NCI-H1436 (cell line): ENCODE results near the gene NXPE2.
"Not testable (repeated sequence)": the region's sequence is repeated elsewhere in the genome, so short reads cannot be mapped to it uniquely, and the experiment has no call there.

Experiments
- DNase-seq: peaks from one replicate; lab custom pipeline; 2025; lab: John Stamatoyannopoulos, UW

Gene NXPE2

DNA sequence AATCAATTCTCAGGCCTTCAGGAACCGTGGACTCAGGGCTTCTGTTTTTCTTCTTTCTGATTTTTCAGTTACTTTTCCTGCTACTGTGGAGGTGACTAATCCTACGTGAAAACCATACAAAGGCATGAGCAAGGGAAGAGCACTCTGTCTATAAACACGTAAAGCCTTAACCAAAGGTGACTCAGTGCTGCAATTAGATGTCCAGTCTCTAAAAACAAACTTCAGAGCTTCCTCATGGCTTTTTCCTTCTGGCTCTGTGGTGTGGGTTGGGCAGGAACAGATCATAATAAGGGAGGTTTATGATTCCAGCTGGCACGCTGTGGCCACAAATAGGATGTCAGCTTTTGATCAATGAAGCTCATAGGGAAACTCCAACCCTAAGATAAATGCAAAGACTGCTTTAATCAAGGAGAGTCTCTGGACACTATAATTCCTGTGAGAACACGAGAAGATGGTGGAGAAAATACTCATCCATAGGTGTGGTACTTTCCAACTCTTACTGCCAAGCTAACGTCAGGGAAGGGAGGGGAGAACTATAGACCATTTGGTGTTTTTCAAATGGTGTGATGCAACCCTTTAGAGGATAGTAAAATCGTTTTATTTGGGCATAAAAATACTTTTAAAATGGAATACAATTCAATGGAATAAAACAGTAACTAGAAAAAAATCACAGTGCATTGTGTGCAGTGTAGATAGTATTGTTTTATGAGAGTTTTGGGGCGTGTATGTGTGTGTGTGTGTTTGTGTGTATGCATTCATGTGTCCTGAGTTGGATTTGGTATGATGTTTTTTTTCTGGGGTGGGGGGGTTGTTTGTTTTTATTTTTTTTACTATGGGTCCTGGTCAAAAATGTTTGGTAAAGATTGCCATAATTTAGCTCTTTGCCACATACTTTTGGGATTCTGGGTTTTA, at the start of gene NXPE2:
NXPE2 (plus strand) TSS at position 403 of the 912 bp plus-strand sequence; CDS start at position 452, 49 bp downstream.
- DNase-seq, result no peak

DNA sequence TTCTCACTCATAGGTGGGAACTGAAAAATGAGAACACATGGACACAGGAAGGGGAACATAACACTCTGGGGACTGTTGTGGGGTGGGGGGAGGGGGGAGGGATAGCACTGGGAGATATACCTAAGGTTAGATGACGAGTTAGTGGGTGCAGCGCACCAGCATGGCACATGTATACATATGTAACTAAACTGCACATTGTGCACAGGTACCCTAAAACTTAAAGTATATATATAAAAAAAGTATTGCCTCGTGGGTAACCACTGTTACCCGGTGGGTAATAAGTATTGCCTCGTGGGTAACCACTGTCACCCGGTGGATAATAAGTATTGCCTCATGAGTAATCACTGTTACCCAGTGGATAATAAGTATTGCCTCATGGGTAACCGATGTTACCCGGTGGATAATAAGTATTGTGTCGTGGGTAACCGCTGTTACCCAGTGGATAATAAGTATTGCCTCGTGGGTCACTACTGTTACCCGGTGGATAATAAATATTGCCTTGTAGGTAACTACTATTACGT, 46.8 kb upstream of the NXPE2 start:
- DNase-seq, result not testable (repeated sequence)

DNA sequence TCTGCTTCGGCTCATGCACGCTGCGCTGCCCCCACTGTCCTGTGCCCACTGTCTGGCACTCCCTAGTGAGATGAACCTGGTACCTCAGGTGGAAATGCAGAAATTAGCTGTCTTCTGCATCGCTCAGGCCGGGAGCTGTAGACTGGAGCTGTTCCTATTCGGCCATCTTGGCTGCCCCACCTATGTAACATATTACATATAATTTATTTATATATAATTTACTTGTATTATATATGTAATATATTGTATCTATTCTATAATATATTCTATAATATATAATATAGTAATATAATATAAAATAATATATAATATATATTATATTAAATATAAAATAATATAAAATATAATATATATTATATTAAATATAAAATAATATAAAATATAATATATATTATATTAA, 38.9 kb upstream of the NXPE2 start:
- DNase-seq, result not testable (repeated sequence)

DNA sequence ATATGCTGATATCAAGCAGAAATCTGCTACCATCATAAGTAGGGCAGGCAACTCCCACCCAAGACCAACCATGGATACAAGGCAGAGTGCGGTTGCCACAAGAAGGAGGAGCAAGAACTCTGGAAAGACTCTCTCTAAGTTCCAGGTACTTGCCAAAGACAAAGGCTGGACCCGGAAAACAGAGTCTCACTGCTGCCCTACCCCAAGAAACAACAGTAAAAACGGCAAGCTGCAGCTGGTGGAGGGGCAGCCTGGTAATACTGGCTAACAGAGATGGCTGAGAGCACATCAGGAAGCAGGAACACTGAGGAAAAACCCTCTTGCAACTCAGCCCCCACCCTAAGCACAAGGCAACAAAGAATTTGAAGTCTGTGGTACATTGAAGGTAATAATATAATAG, 27.7 kb upstream of the NXPE2 start:
- no peak for DNase-seq

DNA sequence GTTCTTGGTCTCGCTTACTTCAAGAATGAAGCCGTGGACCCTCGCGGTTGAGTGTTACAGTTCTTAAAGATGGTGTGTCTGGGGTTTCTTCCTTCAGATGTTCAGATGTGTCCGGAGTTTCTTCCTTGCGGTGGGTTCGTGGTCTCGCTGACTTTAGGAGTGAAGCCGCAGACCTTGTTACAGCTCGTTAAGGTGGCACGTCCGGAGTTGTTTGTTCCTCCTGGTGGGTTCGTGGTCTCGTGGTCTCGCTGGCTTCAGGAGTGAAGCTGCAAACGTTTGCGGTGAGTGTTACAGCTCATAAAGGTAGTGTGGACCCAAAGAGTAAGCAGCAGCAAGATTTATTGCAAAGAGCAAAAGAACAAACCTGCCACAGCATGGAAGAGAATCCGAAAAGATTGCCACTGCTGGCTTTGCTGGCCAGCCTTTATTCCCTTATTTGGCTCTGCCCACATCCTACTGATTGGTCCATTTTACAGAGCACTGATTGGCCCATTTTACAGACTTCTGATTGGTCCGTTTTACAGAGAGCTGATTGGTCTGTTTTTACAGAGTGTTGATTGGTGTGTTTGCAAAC, 27.1 kb upstream of the NXPE2 start:
- DNase-seq, result no peak

DNA sequence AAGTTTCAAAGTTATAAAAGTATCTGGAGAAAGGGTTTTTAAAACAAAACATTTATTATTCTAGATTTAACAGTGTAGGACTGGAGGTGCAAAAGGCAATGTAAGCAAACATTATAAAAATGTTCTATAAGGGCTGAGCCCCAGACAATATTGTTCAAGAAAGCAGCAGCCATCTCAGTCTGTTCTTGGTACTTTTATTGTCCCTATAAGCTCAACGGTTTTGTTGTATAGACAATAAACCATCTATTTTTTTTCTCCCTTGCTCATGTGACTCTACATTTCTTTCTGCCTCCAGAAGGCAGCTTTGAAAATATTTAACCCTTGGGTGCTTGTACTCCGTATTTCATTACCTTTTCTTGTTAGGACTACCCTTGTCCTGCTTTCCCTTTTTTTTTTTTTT, 25.2 kb upstream of the NXPE2 start:
- DNase-seq, result no peak

DNA sequence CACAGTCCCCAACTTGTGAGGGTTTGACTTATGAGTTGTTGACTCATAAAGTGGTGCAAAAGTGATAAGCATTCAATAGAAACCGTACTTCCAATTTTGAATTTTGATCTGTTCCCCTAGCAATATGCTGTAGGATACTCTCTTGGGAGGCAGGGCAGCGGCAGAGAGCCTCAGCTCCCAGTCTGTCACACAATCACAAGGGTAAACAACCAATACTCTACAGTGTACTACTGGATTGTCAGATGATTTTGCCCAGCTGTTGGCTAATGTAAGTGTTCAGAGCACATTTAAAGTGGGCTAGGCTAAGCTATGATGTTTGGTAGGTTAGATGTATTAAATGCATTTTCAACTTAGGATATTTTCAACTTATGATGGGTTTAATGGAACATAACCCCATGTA, 13.7 kb upstream of the NXPE2 start:
- no peak for DNase-seq

DNA sequence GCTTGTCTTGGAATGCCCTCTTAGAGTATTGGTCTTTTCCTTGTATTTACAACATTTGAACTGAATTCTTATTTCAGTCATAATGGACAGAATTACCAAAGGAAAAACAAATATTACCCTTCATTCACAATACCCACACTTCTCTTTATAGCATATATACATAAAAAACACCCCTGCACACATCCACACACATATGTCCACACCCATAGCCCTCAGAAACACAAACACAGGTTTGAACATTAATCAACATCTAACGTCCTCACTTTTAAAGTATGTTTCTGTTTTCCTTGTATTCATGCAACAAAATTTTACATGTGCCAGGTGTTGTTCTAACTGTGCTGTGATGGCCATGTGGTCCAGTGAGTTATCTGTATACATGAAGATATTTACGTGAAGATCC, 11.6 kb upstream of the NXPE2 start:
- no peak for DNase-seq

DNA sequence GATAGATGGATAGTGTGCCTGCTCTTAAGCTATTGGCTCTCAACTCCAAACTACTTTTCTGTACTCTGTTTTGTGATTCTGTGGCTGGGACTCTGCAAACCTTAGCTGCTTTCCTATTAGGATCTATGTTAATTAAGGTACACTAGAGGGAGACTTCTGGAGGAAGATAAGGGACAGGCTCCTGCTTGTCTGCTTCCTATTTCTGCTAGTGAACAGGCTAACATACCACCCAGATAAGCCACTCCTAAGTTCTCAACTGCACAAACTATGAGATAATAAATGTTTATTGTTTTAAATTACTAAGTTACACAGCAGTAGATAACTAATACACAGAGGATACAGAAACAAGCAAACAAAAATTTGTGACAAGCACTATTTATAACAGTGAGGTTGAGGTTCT, 10.2 kb upstream of the NXPE2 start:
- no peak for DNase-seq

DNA sequence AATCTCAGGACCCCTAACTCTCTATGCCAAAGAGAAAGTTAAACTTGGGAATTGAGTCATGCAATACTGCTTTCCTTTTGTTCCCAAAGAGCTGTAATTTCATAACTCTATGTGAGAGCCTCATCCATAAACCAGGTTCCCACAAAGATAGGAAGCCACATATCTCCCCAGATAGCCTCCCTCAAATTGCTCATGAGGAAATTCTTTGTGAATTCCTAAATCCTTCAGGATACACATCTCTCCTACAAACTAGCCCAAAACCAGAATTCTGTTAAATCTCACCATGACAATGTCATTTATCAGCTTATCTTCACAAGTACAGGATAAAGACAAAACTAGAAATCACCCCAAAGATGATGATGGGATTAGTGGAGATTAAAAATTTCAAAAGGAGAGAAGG, 4.7 kb upstream of the NXPE2 start:
- no peak for DNase-seq

DNA sequence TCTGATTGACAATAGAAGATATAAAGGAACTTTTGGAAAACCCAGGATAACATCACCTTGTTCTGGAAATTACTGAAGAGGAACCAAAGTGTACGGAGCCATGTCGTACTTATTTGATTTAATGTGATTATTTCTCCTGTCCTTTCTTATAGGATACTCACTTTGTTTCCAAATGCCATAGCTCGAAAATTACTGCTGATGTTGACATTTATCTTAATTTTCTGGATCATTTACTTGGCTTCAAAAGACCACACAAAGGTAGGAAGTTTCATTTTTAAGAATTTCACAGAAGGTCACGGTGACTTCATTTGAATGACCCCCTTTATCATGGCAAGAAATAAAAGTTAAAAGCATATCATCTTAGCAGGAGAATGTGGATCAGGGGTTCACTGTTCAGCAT, 1.2 kb downstream of the NXPE2 start:
- no peak for DNase-seq

DNA sequence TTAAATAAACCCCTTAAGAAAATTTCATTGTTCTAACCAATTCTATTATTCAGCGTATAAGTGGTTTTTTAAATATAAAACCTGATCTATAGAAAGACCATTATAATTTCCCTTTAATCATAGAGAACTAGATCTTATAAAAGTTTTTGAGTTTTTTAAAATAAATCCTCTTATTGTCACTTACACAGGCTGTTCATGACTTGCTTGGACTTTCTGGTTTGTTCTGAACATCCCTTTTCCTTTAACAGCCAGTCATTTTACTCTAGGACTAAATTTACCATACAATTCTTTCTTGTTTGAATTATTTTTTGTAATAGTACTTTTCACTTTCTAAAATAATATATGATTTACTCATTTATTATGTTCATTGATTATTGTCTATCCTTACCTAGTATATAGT, 4.7 kb downstream of the NXPE2 start:
- DNase-seq, result no peak

DNA sequence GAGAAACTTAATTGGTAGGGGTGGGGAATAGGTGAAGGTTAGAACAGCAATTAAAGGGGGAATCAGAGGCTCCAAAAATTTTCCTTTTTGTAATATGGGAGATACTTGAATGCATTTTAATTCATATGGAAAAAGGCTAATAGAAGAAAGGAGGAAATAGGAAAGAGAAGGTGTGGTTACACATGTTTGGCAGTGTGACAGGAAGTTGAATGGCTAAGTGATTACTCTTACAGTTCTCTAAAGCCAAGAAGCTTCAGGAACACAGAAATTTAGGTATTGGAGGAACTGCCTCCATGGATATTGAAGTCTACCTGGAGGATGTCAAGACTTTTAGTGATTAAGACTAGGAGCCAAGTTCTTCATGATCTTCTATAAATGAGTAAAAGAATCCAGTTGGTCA, 6.3 kb downstream of the NXPE2 start:
- no peak for DNase-seq

DNA sequence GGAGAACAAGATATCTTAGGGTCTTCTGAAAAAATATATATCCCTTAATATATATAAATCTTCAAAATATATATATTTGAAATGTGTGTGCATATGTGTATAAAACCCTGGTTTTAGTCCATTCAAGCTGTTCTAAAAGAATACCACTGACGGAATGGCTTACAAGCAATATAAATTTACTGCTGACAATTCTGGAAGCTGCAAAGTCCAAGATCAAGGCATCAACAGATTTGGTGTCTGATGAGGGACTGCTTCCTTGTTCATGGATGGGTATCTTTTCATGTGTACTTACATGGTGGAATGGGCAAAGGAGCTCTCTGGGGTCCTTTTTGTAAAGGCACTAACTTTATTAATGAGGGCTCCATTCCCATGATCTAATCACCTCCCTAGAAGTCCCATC, 6.8 kb downstream of the NXPE2 start:
- no peak for DNase-seq

DNA sequence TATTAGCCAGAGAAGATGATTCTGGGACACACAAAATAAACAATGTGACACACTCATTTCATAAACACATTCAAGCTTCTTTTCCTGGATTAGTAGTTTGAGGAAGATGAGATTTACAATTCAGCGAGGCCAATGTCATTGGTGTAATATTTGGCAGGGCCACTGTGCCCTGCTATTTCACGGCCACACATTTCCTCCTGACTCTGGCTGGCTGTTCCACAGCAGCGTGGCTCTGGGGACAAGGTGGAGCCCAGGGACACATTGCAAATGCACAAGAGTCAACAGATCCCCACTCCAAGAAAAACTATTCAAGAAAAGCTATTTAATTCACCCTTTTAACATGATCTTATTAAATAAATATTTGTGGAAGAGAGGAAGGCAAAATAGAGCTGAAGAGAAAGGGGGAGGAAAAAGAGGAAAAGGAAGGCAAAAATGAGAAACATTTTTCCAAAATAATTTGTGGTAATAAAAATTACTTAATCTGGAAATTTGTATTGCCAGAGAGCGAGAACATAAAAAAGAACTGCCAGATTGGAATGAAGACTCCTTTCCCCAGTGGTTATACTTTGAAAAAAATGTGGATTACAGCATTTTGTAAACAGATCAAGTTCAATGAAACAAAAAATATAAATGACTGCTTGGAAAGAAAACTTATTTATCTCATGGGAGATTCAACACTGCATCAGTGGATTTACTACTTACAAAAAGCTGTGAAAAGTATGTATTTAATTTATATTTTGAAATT, 27.1 kb downstream of the NXPE2 start:
- no peak for DNase-seq

DNA sequence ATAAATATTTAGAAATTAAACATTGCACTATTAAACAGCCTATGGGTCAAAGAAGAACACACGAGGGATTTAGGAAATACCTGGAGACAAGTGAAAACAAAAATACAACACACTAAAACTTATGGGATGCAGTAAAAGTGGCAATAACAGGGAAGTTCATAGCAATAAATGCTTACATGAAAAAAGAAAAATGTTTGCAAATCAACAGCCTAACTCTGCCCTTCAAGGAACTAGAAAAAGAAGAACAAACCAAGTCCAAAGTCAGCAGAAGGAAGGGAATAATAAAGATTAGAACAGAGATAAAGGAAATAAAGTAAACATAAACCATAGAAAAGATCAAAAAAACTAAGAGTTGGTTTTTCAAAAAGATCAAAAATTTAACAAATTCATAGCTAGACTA, 31.6 kb downstream of the NXPE2 start:
- no peak for DNase-seq

DNA sequence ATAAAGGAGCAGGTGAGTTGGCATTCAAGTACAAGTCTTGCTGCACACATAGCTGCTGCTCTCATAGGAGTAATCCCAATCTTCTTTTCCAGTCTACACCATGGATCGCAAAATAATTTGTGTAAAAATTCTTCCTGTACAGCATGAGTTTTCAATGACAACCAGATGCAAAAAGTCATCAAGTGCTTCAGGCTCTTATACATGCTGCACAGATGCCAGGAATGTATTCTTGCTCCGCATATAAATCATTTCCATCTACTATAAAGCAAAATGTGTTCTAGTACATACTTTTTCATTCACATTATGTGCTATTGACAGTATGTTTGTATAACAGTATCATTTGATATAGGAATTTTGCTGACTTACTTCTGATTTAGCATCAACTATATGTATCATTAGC, 35.4 kb downstream of the NXPE2 start:
- DNase-seq, result no peak

DNA sequence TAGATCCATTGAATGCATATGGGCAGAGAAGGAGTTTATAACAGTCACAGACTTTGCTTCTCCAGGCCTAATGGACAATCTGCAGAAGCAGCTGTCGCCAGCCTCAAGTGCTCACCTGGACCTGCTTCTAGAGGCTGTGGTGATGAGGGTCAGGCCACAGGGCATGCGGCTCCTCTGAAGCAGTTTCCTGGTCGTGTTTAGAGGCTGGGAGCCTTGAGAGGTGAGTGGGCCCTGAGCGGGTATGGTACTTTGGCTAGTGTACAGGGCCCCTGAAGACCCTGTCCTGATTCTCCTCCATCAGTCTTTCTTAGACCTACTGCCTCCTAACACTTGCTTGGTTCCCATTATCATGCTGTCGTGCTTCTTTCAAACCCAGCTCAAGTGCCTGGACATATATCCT, 41.2 kb downstream of the NXPE2 start:
- no peak for DNase-seq

DNA sequence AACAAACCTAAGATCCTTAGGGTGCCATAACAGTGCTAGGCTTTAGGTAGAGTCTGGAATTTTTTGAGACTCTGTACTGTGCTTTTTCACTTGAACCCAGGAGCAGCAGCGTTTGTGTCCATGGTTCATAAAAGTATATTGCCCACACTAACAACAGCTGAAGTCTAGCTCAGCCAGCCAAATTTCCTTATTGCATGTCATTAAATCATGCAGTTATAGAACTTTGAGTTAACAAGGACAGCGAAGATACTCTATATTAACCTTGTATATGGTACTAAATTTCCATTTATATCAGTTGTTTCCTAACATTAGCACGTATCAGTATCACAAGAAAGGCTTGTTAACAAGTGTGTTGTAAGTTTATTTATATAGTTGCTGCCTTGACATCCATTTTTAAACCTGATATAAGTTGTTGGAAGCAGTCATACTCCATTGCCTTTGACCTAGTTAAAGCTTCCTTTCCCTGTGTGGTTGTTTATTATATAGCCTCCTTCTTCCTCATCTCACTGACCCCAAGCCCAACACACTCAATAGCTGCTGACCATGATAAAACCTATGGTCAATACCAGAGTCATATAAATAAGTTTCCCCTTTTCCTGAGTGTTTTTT, 46.7 kb downstream of the NXPE2 start:
- no peak for DNase-seq

DNA sequence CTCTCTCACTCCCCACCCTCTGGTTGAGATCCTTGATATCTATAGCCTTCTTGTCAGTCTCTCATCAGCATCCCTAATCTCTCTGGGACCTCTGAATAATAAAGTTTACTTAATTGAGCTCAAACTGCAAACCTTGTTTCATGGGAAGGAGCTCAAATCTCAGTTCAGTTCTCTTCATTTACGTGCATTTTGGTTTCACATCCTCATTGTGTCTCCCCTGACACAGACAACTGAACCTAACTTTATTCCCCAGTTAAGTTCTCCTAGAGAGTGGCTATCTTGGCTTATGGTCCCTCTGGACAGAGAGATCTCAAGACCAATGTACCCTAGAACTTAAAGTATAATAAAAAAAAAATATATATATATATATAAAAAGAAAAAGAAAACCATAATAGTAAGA, 47.3 kb downstream of the NXPE2 start:
- DNase-seq, result no peak

DNA sequence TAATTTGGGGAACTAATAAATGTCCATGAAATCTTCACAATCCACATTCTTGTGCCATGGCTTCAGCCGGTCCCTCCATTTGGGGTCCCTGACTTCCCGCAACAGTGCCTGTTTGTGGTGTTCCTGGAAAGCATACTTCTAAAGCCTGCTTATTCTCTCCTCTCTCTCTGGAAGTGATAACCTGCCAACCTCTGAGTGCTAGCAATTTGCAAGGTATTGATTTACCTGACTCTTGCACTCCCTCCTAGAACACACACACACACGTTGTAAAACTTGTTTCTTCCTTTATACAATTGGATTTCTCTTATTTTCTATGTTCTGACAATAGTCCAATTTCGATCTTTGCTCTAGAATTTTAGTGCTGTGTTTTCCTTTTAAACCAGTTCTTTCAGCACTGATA, 58.5 kb downstream of the NXPE2 start:
- no peak for DNase-seq

DNA sequence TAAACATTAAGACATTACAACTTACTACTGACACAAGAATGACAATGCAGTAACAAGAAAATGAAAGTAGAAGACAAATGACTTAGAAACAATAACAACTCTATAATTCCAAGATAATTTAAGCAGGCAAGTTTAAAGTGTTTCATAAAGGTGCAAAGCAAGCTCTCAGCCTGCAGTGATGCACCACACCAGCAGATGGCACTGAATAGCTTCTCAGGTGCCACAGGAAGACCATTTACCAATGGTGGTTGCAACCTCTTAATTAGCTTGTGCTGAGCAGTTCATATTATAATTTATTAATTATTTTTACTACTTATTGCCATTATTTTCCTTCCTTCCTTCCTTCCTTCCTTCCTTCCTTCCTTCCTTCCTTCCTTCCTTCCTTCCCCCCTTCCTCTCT, 60.6 kb downstream of the NXPE2 start:
- peak; percentile 58 for DNase-seq
